Ovary (tissue), 3 donors: Measurements from ENCODE around the gene NDUFS4.

ENCODE experiments used
- POLR2A ChIP-seq: fragments of 450-650 bp; IDR thresholded peaks from one replicate; pipeline ENCODE4 v1.6.1; 2017; ENCODE audit warnings: antibody characterized with exemption, mild to moderate bottlenecking, moderate library complexity
- TF ChIP-seq, protein P1 (sequence below), 3 donors: fragments of 450-650 bp in 2 of 3; fragments of 200-600 bp in 1 of 3; IDR thresholded peaks; one replicate each; pipeline versions ENCODE4 v1.5.1 to v1.8.0; 2016 to 2022; ENCODE audit warnings: antibody characterized with exemption in 3 of 3, mild to moderate bottlenecking in 1 of 3
- donor health status: DM: no; HTN: no; CAD: no.

DNA sequence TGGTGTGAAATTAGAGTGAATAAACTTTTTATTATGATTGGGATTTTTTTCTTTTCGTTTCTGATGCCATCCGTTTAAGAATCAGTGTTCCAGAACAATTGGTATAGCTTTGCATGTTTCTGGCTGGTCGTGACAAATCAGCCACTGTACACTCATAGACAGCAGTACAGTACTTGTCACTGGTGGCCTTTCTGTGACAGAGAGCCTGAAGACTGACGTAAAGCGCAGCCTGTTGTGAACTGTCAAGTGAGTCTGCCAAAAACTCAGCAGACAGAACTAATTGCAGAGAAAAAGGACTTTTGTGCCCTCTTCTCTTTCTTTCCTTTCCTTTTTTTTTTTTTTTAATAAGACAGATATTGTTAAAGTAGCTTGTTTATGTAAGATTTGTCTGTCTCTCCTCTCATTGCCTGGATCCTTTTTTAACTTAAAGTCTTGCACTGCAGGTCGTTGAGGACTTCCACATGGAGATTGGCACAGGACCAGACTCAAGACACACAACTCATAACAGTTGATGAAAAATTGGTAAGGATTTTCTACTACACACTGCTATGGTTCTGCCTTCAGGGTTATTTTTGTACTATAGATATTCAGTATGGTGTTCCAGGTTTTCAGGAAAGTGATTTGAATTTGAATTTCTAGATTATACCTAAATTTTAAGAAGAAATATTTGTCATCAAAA, 42.7 kb downstream of the NDUFS4 start:
- TF ChIP-seq, protein P1, sequence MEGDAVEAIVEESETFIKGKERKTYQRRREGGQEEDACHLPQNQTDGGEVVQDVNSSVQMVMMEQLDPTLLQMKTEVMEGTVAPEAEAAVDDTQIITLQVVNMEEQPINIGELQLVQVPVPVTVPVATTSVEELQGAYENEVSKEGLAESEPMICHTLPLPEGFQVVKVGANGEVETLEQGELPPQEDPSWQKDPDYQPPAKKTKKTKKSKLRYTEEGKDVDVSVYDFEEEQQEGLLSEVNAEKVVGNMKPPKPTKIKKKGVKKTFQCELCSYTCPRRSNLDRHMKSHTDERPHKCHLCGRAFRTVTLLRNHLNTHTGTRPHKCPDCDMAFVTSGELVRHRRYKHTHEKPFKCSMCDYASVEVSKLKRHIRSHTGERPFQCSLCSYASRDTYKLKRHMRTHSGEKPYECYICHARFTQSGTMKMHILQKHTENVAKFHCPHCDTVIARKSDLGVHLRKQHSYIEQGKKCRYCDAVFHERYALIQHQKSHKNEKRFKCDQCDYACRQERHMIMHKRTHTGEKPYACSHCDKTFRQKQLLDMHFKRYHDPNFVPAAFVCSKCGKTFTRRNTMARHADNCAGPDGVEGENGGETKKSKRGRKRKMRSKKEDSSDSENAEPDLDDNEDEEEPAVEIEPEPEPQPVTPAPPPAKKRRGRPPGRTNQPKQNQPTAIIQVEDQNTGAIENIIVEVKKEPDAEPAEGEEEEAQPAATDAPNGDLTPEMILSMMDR (IDR thresholded peaks at IDR 0.05), result no peak
- no peak for TF ChIP-seq POLR2A
